Heart left ventricle (tissue), 16 donors: Measurements from ENCODE around the gene GPR160. TPM values are rescaled to one million over a fixed set of nuclear protein-coding genes. Genes with fewer than 3 reads are reported as not detected.

Experiments
- ATAC-seq, 4 donors: fragments of 200-7000 bp; cut with Tn5 transposase; one replicate each; pipeline ENCODE4 v1.9.1; 2020 to 2022; ENCODE audit warnings: moderate library complexity in 4 of 4, mild to moderate bottlenecking in 3 of 4, moderate number of reproducible peaks in 1 of 4
- DNase-seq, 5 donors: peaks; one replicate each; pipeline ENCODE4 v3.0.0-alpha.2; 2020
- H3K27ac ChIP-seq, 12 donors: fragments of 200-600 bp; sonication (generic) in 4 of 12; one replicate each; pipeline versions ENCODE4 v1.5.0 to v1.8.0; 2016 to 2022; ENCODE audit warnings: mild to moderate bottlenecking in 2 of 12
- H3K27me3 ChIP-seq, 9 donors: fragments of 200-600 bp; sonication (generic) in 2 of 9; one replicate each; pipeline versions ENCODE4 v1.5.1 to v1.8.0; 2016 to 2022; ENCODE audit warnings: mild to moderate bottlenecking in 3 of 9
- H3K36me3 ChIP-seq, 9 donors: fragments of 200-600 bp; sonication (generic) in 2 of 9; one replicate each; pipeline versions ENCODE4 v1.5.0 to v1.8.0; 2018 to 2022; ENCODE audit warnings: mild to moderate bottlenecking in 2 of 9
- H3K4me1 ChIP-seq, 12 donors: fragments of 200-600 bp; sonication (generic) in 4 of 12; one replicate each; pipeline versions ENCODE4 v1.5.0 to v1.8.0; 2016 to 2022; ENCODE audit warnings: mild to moderate bottlenecking in 3 of 12
- H3K4me3 ChIP-seq, 12 donors: fragments of 200-600 bp; sonication (generic) in 4 of 12; one replicate each; pipeline versions ENCODE4 v1.5.0 to v1.8.0; 2017 to 2022; ENCODE audit warnings: mild to moderate bottlenecking in 9 of 12, moderate library complexity in 4 of 12
- H3K9me3 ChIP-seq, 12 donors: fragments of 200-600 bp; sonication (generic) in 4 of 12; one replicate each; pipeline versions ENCODE4 v1.5.0 to v1.8.0; 2016 to 2022; ENCODE audit warnings: mild to moderate bottlenecking in 1 of 12
- CTCF ChIP-seq, 12 donors: fragments of 200-600 bp; sonication (generic) in 4 of 12; IDR thresholded peaks; one replicate each; pipeline versions ENCODE4 v1.5.0 to v1.8.0; 2018 to 2022; ENCODE audit warnings: antibody characterized with exemption in 12 of 12, mild to moderate bottlenecking in 5 of 12
- POLR2A ChIP-seq, 2 donors: fragments of 450-650 bp; IDR thresholded peaks; one replicate each; pipeline ENCODE4 v1.6.1; 2017; ENCODE audit warnings: antibody characterized with exemption in 2 of 2, mild to moderate bottlenecking in 2 of 2, moderate library complexity in 2 of 2
- WGBS, 4 donors: extraction: QIAGEN DNeasy Blood & Tissue Kit in 2 of 4; methylation state at CpG; one replicate each; pipeline versions ENCODE4 v1.1.5 to v1.1.7; 2013 to 2018; 5-methylcytosine and 5-hydroxymethylcytosine counted together
- intact Hi-C, 10 donors: fragments of 100-400 bp; cut with DNase I; formaldehyde crosslinking; loops; one replicate each; pipeline versions ENCODE4 v1.11.1 to v1.14.2; 2022
- polyA plus RNA-seq, 2 donors: library from polyadenylated mRNA; stranded (reverse); fragments of 200-250 nt; gene quantifications; one replicate each; pipeline ENCODE4 v1.2.3, GENCODE V29; 2013
- total RNA-seq, 9 donors: library from RNA; depleted of rRNA in 2 of 9; stranded (reverse); fragments of >200 nt in 2 of 9; fragmentation: NEBNext Ultra II Directional in 3 of 9; extraction: Animal tissue kit (Norgen Biotek cat#: 25700) in 3 of 9; gene quantifications; one replicate each; pipeline versions ENCODE4 v1.1.0 to v1.2.4, GENCODE V29; 2016 to 2023
- donor health status: ischemic (EF 13 %, LVEDD 7.1; RV severe dilation, severe dysfunction).
- donor health status: healthy with polysubstance abuse.
- donor health status: DM: no; HTN: yes; CAD: no.
- donor health status: DM: no; HTN: no; CAD: no.
- donor health status: ischemic (EF 25% LVEDD 6.9; RV normal size, moderate dysfunction).
- donor health status: ischemic (EF 25% LVEDD 5.7; RV mildly dilated, moderate dysfunction).
- donor health status: healthy.
- donor health status: DM: yes; HTN: yes; CAD: no.
- donor health status: ischemic (EF 35%, LVEDD 5.7; RV mildly dilated, moderate dysfunction).
- donor health status: nonischemic (EF 11% LVEDD 7.7; RV severe dilation, severe dysfunction).
- donor health status: DM: yes; HTN: yes; CAD: no.
- donor health status: PGD.
- donor health status: ischemic (EF 29% LVEDD 5.4; RV normal size, mild dysfunction).
- donor health status: nonischemic (EF 23%, LVEDD 6.1; RV moderate dilation, normal function).

GPR160 gene
- total and polyA plus RNA-seq, 11 donors = 0.28 to 2.6 (median 0.99) TPM

DNA sequence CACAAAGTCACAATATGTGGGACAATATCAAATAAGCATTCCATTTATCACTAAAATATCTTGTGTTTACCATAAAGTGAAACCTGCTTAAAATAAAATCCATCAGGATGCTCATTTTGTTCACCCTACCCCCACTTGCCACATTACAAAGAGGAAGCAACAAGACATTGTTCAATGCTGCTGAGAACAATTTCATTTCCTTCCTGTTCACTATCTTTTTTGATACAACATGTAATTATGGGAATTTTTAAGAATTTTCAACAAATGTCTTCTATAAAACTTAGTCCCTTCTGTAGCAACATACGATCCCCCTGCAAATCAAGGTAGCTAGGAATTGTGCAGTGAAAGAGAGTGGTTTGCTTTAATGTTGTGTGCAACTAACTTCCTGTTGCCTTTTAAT lies 34.9 kb upstream of the GPR160 start:
- Histone ChIP-seq H3K27me3 (no peaks in the 10 kb centered on the region), H3K4me3 (peak overlapping the region in 9 of 12 donors; percentile 20 to 39 (median 34)), H3K36me3 (peaks cover 0 to 5% (median 0%) of the 10 kb centered on the region in 9 donors), H3K4me1 (peaks cover 0 to 33% (median 0%) of the 10 kb centered on the region in 12 donors), H3K27ac (peak overlapping the region in 11 of 12 donors; percentile 12 to 73 (median 58)), H3K9me3 (no peaks in the 10 kb centered on the region)
- intact Hi-C loops = loop anchor here in 1 of 10 donors (5.0 kb wide), 1 partner anchor 36 kb away; the partner anchor contains the start of gene SEC62
- 46 to 62% (median 58%) methylated on average over 1 of the region's 1 CpG for WGBS, 4 donors
- ATAC-seq = no peak
- TF ChIP-seq POLR2A (IDR thresholded peaks at IDR 0.05) = no peak
- TF ChIP-seq CTCF (IDR thresholded peaks at IDR 0.05) = no peak
- no peak for DNase-seq

GRCh38 chr3:170003881-170004356 lies 33.9 kb upstream of the GPR160 start:
- 63 to 81% (median 70%) methylated on average over 2 of the region's 2 CpGs for WGBS, 4 donors

GRCh38 chr3:170007031-170007663 lies 30.6 kb upstream of the GPR160 start:
- peak in 1 of 4 donors; percentile 45 for ATAC-seq
- Histone ChIP-seq H3K4me3 (no peak overlapping the region), H3K4me1 (peaks cover 0 to 23% (median 0%) of the 10 kb centered on the region in 12 donors), H3K27ac (no peak overlapping the region), H3K27me3 (no peaks in the 10 kb centered on the region), H3K9me3 (no peaks in the 10 kb centered on the region), H3K36me3 (no peaks in the 10 kb centered on the region)
- intact Hi-C loops = no loop called here
- WGBS, 4 donors = 75 to 82% (median 76%) methylated on average over 7 of the region's 7 CpGs
- DNase-seq = peak in 1 of 5 donors; percentile 31
- TF ChIP-seq POLR2A (IDR thresholded peaks at IDR 0.05) (no peak), CTCF (IDR thresholded peaks at IDR 0.05) (no peak)

More at GRCh38 chr3:170003881-170004356, 33.9 kb upstream of the GPR160 start:
- no peak for TF ChIP-seq POLR2A (IDR thresholded peaks at IDR 0.05)
- TF ChIP-seq CTCF (IDR thresholded peaks at IDR 0.05) = no peak
- no peak overlapping the region for H3K4me3 ChIP-seq
- H3K4me1 ChIP-seq = peaks cover 0 to 33% (median 0%) of the 10 kb centered on the region in 12 donors
- ATAC-seq (peak in 3 of 4 donors; percentile 13 to 65 (median 49)), DNase-seq (no peak)
- H3K36me3 ChIP-seq = peaks cover 0 to 5% (median 0%) of the 10 kb centered on the region in 9 donors
- H3K27ac ChIP-seq = peak overlapping the region in 5 of 12 donors; percentile 43 to 69 (median 55)
- H3K9me3 ChIP-seq = no peaks in the 10 kb centered on the region
- H3K27me3 ChIP-seq = no peaks in the 10 kb centered on the region
- intact Hi-C loops = loop anchor here in 1 of 10 donors (5.0 kb wide), 1 partner anchor 37 kb away; the partner anchor contains the start of gene SEC62

DNA sequence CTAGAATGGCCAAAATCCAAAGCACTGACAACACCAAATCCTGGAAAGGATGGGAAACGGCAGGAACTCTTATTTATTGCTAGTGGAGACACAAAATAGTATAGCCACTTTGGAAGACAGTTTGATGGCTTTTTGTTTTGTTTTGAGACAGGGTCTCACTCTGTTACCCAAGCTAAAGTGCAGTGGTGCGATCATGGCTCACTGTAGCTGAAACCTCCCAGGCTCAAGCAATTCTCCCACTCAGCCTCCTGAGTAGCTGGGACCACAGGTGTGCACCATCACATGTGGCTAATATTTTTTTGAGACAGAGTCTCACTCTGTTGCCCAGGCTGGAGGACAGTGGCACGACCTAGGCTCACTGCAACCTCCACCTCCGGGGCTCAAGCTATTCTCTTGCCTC lies 27.3 kb upstream of the GPR160 start:
- no peak for DNase-seq
- Histone ChIP-seq H3K9me3 (no peaks in the 10 kb centered on the region), H3K27me3 (no peaks in the 10 kb centered on the region), H3K4me1 (peaks cover 0 to 7% (median 0%) of the 10 kb centered on the region in 12 donors), H3K4me3 (no peak overlapping the region), H3K36me3 (no peaks in the 10 kb centered on the region), H3K27ac (no peak overlapping the region)
- no peak for ATAC-seq
- TF ChIP-seq POLR2A (IDR thresholded peaks at IDR 0.05) (no peak), CTCF (IDR thresholded peaks at IDR 0.05) (no peak)
- WGBS, 4 donors = 90 to 100% (median 94%) methylated on average over 4 of the region's 4 CpGs
- intact Hi-C loops = no loop called here
